ENCODE data around the gene NAA80. TPM values are rescaled to one million over a fixed set of nuclear protein-coding genes. Genes with fewer than 3 reads are reported as not detected.
"Not testable (repeated sequence)": the region's sequence is repeated elsewhere in the genome, so short reads cannot be mapped to it uniquely, and the experiment has no call there.

NAA80 gene
- total and polyA plus RNA-seq, 8 donors = 2.6 to 15.6 (median 5.2) TPM

- FAIRE-seq = no peak
- WGBS, 2 donors = 91 to 93% methylated on average over 23 of the region's 23 CpGs
- peak in 4 of 6 donors; percentile 25 to 71 (median 42) for DNase-seq
- H3K4me3 ChIP-seq = no peak overlapping the region
- H3K27ac ChIP-seq = no peak overlapping the region
- H3K9me3 ChIP-seq = no peaks in the 10 kb centered on the region
- intact Hi-C loops (cut with DNase I) = no loop called here
- no peak for TF ChIP-seq CTCF (IDR thresholded peaks at IDR 0.05)
- peaks cover 0 to 29% (median 18%) of the 10 kb centered on the region in 3 donors for H3K36me3 ChIP-seq
- no peak for ATAC-seq
- H3K27me3 ChIP-seq = no peaks in the 10 kb centered on the region
- H3K4me1 ChIP-seq = peaks cover 9 to 13% (median 9%) of the 10 kb centered on the region in 3 donors
Measured at GRCh38 chr3:50288387-50289007, 10.7 kb downstream of the NAA80 start.

DNA sequence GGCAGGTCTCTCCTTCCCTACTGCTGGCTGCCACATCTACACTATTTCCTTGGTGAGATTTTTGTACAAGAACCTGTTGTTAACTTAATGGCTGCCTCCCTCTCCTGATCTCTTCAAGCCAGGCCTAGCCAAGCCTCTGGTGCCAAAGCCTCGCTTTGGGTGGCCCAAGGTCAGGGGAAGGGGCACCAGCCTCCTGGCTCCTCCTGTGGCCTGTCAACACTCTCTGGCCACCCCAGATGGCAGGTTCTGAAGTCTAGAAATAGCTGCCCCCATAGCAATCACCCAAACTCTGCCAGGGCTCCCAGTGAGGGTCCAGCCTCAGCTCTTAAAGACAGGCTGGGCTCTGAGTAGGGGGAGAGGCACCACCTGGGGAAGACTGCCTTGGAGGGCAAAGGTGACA, 11.9 kb downstream of the NAA80 start:
- no peak overlapping the region for H3K27ac ChIP-seq
- no peak for DNase-seq
- no peak overlapping the region for H3K4me3 ChIP-seq
- H3K36me3 ChIP-seq = peaks cover 0 to 29% (median 18%) of the 10 kb centered on the region in 3 donors
- 75 to 83% methylated on average over 1 of the region's 1 CpG for WGBS, 2 donors
- intact Hi-C loops (cut with DNase I) = no loop called here
- ATAC-seq = no peak
- peaks cover 0 to 6% (median 0%) of the 10 kb centered on the region in 3 donors for H3K4me1 ChIP-seq
- TF ChIP-seq CTCF (IDR thresholded peaks at IDR 0.05) = no peak
- FAIRE-seq = no peak
- H3K9me3 ChIP-seq = no peaks in the 10 kb centered on the region
- H3K27me3 ChIP-seq = no peaks in the 10 kb centered on the region

- Histone ChIP-seq H3K27ac (no peak overlapping the region), H3K4me3 (no peak overlapping the region), H3K4me1 (peaks cover 0 to 6% (median 0%) of the 10 kb centered on the region in 3 donors), H3K36me3 (peaks cover 0 to 29% (median 18%) of the 10 kb centered on the region in 3 donors), H3K9me3 (no peaks in the 10 kb centered on the region), H3K27me3 (no peaks in the 10 kb centered on the region)
- intact Hi-C loops (cut with DNase I) = no loop called here
- ATAC-seq = no peak
- no peak for TF ChIP-seq CTCF (IDR thresholded peaks at IDR 0.05)
- WGBS, 2 donors = 89 to 91% methylated on average over 26 to 28 of the region's 28 CpGs
- FAIRE-seq = no peak
- peak in 2 of 6 donors; percentile 28 to 42 for DNase-seq
Measured at GRCh38 chr3:50286322-50287227, 12.6 kb downstream of the NAA80 start.

DNA sequence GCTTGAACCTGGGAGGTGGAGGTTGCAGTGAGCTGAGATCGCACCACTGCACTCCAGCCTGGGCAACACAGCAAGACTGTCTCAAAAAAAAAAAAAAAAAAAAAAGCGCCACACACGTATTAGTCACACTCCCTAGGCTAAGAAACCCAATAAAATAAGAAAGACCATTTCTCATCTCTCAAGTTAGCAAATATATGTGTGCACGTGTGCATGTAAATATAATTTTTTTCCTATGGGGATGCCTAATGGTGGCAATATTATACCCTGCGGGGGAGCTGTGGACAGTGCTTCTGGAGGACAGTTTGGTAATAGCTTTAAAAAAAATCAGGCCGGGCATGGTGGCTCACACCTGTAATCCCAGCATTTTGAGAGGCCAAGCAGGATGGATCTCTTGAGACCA, 15.1 kb downstream of the NAA80 start:
- H3K9me3 ChIP-seq; ATAC-seq; DNase-seq; intact Hi-C loops (cut with DNase I); H3K4me3 ChIP-seq; FAIRE-seq; H3K27me3 ChIP-seq; H3K4me1 ChIP-seq; H3K27ac ChIP-seq: not testable (repeated sequence)
- peaks cover 0 to 19% (median 11%) of the 10 kb centered on the region in 3 donors for H3K36me3 ChIP-seq
- WGBS, 2 donors = 86 to 89% methylated on average over 6 of the region's 6 CpGs

DNA sequence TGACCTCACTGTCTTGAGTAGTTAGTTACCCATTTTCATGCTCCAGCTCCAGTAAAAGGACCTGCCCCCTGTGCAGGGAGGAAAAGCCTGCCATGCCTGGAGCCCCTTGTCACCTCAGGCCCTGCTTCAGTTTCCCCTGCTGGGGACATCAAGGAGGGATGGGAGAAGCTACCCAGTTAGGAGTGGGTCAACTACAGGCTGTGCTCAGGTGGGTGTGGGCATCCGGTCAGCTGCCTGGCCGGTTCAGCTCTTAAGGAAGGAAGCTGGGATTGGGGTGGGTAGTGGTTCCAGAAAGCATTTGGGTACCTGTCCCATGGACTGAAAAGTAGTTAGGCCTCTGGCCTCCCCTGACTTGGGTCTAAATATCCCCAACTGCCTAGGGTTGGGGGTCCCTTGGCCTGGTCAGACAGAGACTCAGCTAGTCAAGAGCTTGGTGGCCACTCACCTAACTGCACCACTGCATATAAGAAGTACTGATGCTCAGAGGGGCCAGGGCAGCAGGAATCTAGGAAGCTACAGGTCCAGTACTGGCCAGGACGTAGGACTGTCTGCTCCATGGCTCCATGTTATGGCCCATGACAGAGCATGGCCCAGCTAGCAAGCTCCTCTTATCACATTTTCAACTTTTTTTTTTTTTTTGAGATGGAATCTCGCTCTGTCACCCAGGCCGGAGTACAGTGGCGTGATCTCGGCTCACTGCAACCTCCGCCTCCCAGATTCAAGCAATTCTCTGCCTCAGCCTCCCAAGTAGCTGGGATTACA, 19.8 kb downstream of the NAA80 start:
- WGBS, 2 donors = 91 to 96% methylated on average over 7 to 8 of the region's 8 CpGs
- DNase-seq (no peak), ATAC-seq (no peak), FAIRE-seq (no peak)
- intact Hi-C loops (cut with DNase I) = no loop called here
- H3K9me3 ChIP-seq = no peaks in the 10 kb centered on the region
- peaks cover 0 to 17% (median 5%) of the 10 kb centered on the region in 3 donors for H3K36me3 ChIP-seq
- H3K4me1 ChIP-seq = no peaks in the 10 kb centered on the region
- no peak for TF ChIP-seq CTCF (IDR thresholded peaks at IDR 0.05)
- no peaks in the 10 kb centered on the region for H3K27me3 ChIP-seq
- no peak overlapping the region for H3K27ac ChIP-seq
- H3K4me3 ChIP-seq = no peak overlapping the region
